ENCODE results near the gene OR4N5.

DNA sequence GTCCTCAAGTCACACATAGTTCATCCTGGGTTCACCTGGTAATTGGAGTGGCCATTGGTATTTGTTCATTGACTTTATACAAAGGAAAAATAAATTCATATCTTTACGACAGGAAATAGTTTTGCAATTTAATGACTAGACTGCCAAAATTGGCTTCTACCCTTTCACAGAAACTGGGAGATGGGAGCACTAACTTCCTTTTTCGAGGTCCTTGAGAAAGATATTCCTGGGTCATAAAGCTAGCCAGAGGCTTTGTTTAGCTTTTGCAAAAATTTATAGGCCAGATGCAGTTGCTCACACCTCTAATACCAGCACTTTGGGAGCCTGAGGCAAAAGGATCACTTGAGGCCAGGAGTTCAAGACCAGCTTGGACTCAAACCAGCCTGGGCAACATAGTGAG, 41.9 kb downstream of the OR4N5 start:
- TF ChIP-seq, protein P1, sequence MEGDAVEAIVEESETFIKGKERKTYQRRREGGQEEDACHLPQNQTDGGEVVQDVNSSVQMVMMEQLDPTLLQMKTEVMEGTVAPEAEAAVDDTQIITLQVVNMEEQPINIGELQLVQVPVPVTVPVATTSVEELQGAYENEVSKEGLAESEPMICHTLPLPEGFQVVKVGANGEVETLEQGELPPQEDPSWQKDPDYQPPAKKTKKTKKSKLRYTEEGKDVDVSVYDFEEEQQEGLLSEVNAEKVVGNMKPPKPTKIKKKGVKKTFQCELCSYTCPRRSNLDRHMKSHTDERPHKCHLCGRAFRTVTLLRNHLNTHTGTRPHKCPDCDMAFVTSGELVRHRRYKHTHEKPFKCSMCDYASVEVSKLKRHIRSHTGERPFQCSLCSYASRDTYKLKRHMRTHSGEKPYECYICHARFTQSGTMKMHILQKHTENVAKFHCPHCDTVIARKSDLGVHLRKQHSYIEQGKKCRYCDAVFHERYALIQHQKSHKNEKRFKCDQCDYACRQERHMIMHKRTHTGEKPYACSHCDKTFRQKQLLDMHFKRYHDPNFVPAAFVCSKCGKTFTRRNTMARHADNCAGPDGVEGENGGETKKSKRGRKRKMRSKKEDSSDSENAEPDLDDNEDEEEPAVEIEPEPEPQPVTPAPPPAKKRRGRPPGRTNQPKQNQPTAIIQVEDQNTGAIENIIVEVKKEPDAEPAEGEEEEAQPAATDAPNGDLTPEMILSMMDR (IDR thresholded peaks at IDR 0.05) = no peak
- no peak for TF ChIP-seq POLR2A (IDR thresholded peaks at IDR 0.05)
